AG08396 (cell line): ENCODE measurements around the gene AVPR1B.
"Not testable (repeated sequence)": the region's sequence is repeated elsewhere in the genome, so short reads cannot be mapped to it uniquely, and the experiment has no call there.

Source experiments
- DNase-seq: peaks from one replicate; pipeline ENCODE4 v3.0.0; 2012; ENCODE audit warnings: low spot score, mixed read lengths

The AVPR1B gene

GRCh38 chr1:206080026-206080820 lies 37.0 kb downstream of the AVPR1B start:
- DNase-seq, result no peak

DNA sequence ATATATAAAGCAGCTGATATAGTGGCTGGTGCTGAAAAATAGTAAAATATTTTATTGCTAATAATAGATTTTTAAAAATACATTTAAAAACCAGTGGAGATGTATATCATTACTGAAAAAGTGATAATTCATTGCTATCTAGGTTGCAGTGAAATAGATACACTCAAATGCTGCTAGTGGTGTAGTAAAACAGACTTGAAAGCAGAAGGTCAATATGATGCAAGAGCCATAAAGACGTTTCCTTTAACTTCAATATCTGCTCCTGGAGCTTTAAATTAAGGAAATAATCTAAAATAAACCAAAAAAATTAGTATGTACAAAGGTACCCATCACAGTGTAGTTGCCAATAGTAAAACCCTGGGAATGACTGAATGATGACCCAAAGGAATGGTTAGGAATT lies 38.1 kb downstream of the AVPR1B start:
- DNase-seq, result no peak

DNA sequence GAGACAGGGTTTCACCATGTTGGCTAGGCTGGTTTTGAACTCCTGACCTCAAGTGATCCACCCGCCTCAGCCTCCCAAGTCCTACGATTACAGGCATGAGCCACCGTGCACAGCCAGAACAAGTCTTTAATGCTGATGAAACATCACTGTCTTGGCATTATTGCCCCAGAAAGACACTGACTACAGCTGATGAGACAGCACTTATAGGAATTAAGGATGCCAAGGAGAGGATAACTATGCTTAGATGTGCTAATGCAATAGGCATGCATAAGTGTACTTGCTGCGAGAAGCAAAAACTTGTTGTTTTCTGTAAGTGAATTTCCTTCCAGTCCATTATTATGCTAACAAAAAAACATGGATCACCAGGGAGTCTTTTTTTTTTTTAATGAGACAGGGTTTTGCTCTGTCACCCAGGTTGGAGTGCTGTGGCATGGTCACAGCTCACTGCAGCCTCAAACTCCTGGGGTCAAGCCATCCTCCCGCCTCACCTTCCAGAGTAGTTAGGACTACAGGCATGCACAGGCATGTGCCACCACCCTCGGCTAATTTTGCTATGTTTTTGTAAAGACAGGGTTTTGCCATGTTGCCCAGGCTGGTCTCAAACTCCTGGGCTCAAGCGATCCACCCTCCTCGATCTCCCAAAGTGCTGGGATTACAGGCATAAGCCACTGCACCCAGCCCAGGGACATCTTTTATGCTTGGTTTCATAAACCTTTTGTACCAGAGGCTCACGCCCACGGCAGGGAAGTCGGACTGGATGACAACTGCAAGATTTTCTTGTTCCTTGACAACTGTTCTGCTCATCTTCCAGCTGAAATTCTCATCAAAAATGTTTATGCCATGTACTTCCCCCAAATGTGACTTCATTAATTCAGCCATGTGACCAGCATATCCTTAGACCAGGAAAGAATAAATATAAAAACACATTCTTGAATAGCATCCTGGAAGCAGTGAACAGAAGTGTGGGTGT lies 41.1 kb downstream of the AVPR1B start:
- DNase-seq, result no peak

- DNase-seq, result no peak
These were observed 42.3 kb downstream of the AVPR1B start for GRCh38 chr1:206074839-206075238.

DNA sequence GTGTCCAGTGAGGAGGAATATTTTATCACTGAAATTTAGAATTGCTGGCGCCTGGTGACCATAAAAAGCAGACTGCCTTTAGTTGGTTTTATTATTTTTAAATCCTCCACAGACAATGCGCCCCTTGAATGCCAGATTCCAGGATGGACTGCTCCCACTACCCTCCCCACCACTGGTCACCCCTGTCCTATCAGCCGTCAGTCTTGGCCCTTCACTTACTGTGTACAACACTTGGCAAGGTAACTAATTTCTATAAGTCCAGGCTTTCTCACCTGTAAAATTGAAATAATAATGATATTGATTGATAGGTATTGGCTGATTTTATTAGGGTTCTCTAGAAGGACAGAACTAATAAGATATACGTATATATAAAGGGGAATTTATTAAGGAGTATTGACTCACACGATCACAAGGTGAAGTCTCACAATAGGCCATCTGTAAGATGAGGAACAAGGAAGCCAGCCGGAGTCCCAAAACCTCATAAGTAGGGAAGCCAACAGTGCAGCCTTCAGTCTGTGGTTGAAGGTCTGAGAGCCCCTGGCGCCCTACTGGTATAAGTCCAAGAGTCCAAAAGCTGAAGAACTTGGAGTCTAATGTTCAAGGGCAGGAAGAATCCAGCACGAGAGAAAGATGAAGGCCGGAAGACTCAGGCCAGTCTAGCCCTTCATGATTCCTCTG lies 46.4 kb downstream of the AVPR1B start:
- no peak for DNase-seq

GRCh38 chr1:206068314-206068713 lies 48.9 kb downstream of the AVPR1B start:
- no peak for DNase-seq

GRCh38 chr1:206067486-206068227 lies 49.5 kb downstream of the AVPR1B start:
- DNase-seq, result no peak

GRCh38 chr1:206066479-206067171 lies 50.6 kb downstream of the AVPR1B start:
- DNase-seq, result no peak

GRCh38 chr1:206065547-206066145 lies 51.5 kb downstream of the AVPR1B start:
- DNase-seq, result no peak

GRCh38 chr1:206064501-206064900 lies 52.7 kb downstream of the AVPR1B start:
- DNase-seq, result not testable (repeated sequence)

DNA sequence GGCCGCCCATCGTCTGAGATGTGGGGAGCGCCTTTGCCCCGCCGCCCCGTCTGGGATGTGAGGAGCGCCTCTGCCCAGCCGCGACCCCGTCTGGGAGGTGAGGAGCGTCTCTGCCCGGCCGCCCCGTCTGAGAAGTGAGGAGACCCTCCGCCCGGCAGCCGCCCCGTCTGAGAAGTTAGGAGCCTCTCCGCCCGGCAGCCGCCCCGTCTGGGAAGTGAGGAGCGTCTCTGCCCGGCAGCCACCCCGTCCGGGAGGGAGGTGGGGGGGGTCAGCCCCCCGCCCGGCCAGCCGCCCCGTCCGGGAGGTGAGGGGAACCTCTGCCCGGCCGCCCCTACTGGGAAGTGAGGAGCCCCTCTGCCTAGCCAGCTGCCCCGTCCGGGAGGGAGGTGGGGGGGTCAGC lies 53.2 kb downstream of the AVPR1B start:
- DNase-seq, result not testable (repeated sequence)

GRCh38 chr1:206062464-206062863 lies 54.7 kb downstream of the AVPR1B start:
- no peak for DNase-seq

- no peak for DNase-seq
These were observed 56.3 kb downstream of the AVPR1B start for GRCh38 chr1:206060844-206061243.
